A549 (cell line): Measurements from ENCODE around the gene SLCO2B1. TPM values are rescaled to one million over a fixed set of nuclear protein-coding genes. Genes with fewer than 3 reads are reported as not detected.

ENCODE experiments used
- ATAC-seq, 2 experiments: fragments of 200-7000 bp in 1 of 2; fragments of >200 bp in 1 of 2; cut with Nextera tagmentation in 1 of 2; cut with Tn5 transposase in 1 of 2; 3 replicates each; pipeline versions ENCODE4 v1.8.0 to v1.9.1; 2018 to 2020; ENCODE audit warnings: mild to moderate bottlenecking in 1 of 2, moderate library complexity in 1 of 2
- CTCF ChIA-PET: fragments of 300-600 bp; sonication (Branson Sonifier 250); formaldehyde crosslinking; extraction: SDS; loops from one replicate; lab custom pipeline; 2021; ENCODE audit warnings: antibody characterized with exemption, inconsistent platforms; lab: Yijun Ruan, JAX
- POLR2A ChIA-PET: fragments of 350-600 bp; formaldehyde crosslinking; extraction: SDS; loops from one replicate; lab custom pipeline; 2021; ENCODE audit warnings: antibody characterized with exemption, inconsistent platforms; lab: Yijun Ruan, JAX
- DNase-seq, 2 experiments: peaks; one replicate each; pipeline versions ENCODE4 v3.0.0 to v3.0.0-alpha.2; 2011 to 2016; ENCODE audit warnings: low read depth in 1 of 2, low spot score in 1 of 2
- FAIRE-seq: peaks from 2 replicates; lab custom pipeline; 2011; peaks lifted over from hg19 to GRCh38; lab: Jason Lieb, UNC
- H3K27ac ChIP-seq, 2 experiments: fragments of >200 bp; sonication (Bioruptor Twin); formaldehyde crosslinking; 3 replicates each; pipeline ENCODE4 v1.5.1; 2016 to 2017
- H3K4me1 ChIP-seq: fragments of >200 bp; sonication (Bioruptor Twin); formaldehyde crosslinking; 3 replicates; pipeline ENCODE4 v1.6.1; 2016
- H3K4me2 ChIP-seq: fragments of >200 bp; sonication (Bioruptor Twin); formaldehyde crosslinking; 3 replicates; pipeline ENCODE4 v1.6.1; 2016
- H3K4me3 ChIP-seq: fragments of >200 bp; sonication (Bioruptor Twin); formaldehyde crosslinking; 3 replicates; pipeline ENCODE4 v1.5.1; 2016
- H3K9me3 ChIP-seq: fragments of >200 bp; sonication (Bioruptor Twin); formaldehyde crosslinking; 3 replicates; pipeline ENCODE4 v1.6.1; 2016
- BHLHE40 ChIP-seq: IDR thresholded peaks from 2 replicates; pipeline ENCODE4 v1.6.1; 2012; ENCODE audit warnings: low read depth, low read length, inconsistent platforms
- CBX2 ChIP-seq: fragments of 200-600 bp; sonication (generic); IDR thresholded peaks from 2 replicates; pipeline ENCODE4 v1.6.1; 2016; ENCODE audit warnings: low read depth, mild to moderate bottlenecking, borderline replicate concordance
- CEBPB ChIP-seq, 2 experiments: fragments of >200 bp in 1 of 2; sonication (Bioruptor Twin) in 1 of 2; formaldehyde crosslinking in 1 of 2; IDR thresholded peaks; 2 replicates each; pipeline ENCODE4 v1.6.1; 2012 to 2016
- CHD2 ChIP-seq: fragments of 150-350 bp; IDR thresholded peaks from 2 replicates; pipeline ENCODE4 v1.6.1; 2014; ENCODE audit warnings: low read length; ENCODE audit not compliant: partially characterized antibody
- CHD4 ChIP-seq: fragments of 200-600 bp; sonication (generic); IDR thresholded peaks from 2 replicates; pipeline ENCODE4 v1.6.1; 2016; ENCODE audit warnings: antibody characterized with exemption, mild to moderate bottlenecking, borderline replicate concordance
- EHF ChIP-seq: fragments of 250-450 bp; sonication (Bioruptor Pico); IDR thresholded peaks from 2 replicates; pipeline ENCODE4 v1.5.0; 2020; ENCODE audit warnings: mild to moderate bottlenecking
- FOSL2 ChIP-seq, 2 experiments: fragments of 450-650 bp in 1 of 2; fragments of >200 bp in 1 of 2; sonication (Bioruptor Twin) in 1 of 2; formaldehyde crosslinking; IDR thresholded peaks; 2 replicates each; pipeline versions ENCODE4 v1.5.0 to v1.6.1; 2016 to 2020; ENCODE audit warnings: mild to moderate bottlenecking in 1 of 2, moderate library complexity in 1 of 2
- FOXS1 ChIP-seq: fragments of 250-450 bp; sonication (Bioruptor Pico); IDR thresholded peaks from 2 replicates; pipeline ENCODE4 v1.5.0; 2020; ENCODE audit warnings: mild to moderate bottlenecking, moderate library complexity
- GATA3 ChIP-seq: IDR thresholded peaks from 2 replicates; pipeline ENCODE4 v1.6.1; 2012; ENCODE audit warnings: borderline replicate concordance
- HDAC2 ChIP-seq: fragments of 200-600 bp; sonication (generic); IDR thresholded peaks from 2 replicates; pipeline ENCODE4 v1.6.1; 2016
- HOXA7 ChIP-seq: fragments of 250-450 bp; sonication (Bioruptor Pico); IDR thresholded peaks from 2 replicates; pipeline ENCODE4 v1.5.0; 2020; ENCODE audit warnings: mild to moderate bottlenecking, moderate library complexity
- MYC ChIP-seq: IDR thresholded peaks from 2 replicates; pipeline ENCODE4 v1.6.1; 2012; ENCODE audit warnings: mild to moderate bottlenecking, inconsistent platforms, low read length, improper control_type of control experiment, borderline replicate concordance
- NPAS2 ChIP-seq: fragments of 250-450 bp; sonication (Bioruptor Pico); IDR thresholded peaks from 2 replicates; pipeline ENCODE4 v1.8.0; 2022; ENCODE audit warnings: mild to moderate bottlenecking, moderate library complexity, borderline replicate concordance
- POLR2A ChIP-seq: IDR thresholded peaks from 2 replicates; pipeline ENCODE4 v1.6.1; 2012; ENCODE audit warnings: mild to moderate bottlenecking, low read length
- RAD21 ChIP-seq, 2 experiments: fragments of >200 bp in 1 of 2; sonication (Bioruptor Twin) in 1 of 2; formaldehyde crosslinking in 1 of 2; IDR thresholded peaks in 1 of 2; conservative IDR thresholded peaks in 1 of 2; 2 replicates in 1 of 2; 3 replicates in 1 of 2; pipeline ENCODE4 v1.6.1; 2012 to 2018; ENCODE audit warnings: inconsistent platforms in 1 of 2
- ZNF302 ChIP-seq: fragments of 250-450 bp; sonication (Bioruptor Pico); IDR thresholded peaks from 2 replicates; pipeline ENCODE4 v1.9.0; 2021; ENCODE audit warnings: inconsistent platforms, mild to moderate bottlenecking, moderate library complexity
- ZSCAN20 ChIP-seq: fragments of 250-450 bp; sonication (Bioruptor Pico); IDR thresholded peaks from 2 replicates; pipeline ENCODE4 v1.8.0; 2022; ENCODE audit warnings: mild to moderate bottlenecking, moderate library complexity
- WGBS: methylation state at CpG from one replicate; pipeline ENCODE4 v1.1.6; 2017; ENCODE audit errors: missing lambda C conversion rate; 5-methylcytosine and 5-hydroxymethylcytosine counted together
- polyA plus RNA-seq, 4 experiments: library from polyadenylated mRNA; depleted of rRNA in 3 of 4; stranded (reverse); fragments of >200 nt; fragmentation: RNase III in 1 of 4; extraction: RNeasy Plus Mini Kit Qiagen cat#74134 plus additional on column Dnase treatment in 1 of 4; gene quantifications; 2 replicates in 3 of 4; 3 replicates in 1 of 4; pipeline ENCODE4 v1.2.3, GENCODE V29; 2011 to 2017
- TF ChIP-seq, protein P1 (sequence below): fragments of 200-600 bp; sonication (generic); IDR thresholded peaks from 2 replicates; pipeline ENCODE4 v1.6.1; 2016; ENCODE audit warnings: antibody characterized with exemption, mild to moderate bottlenecking, moderate library complexity
- TF ChIP-seq, protein P2 (sequence below): IDR thresholded peaks from 2 replicates; pipeline ENCODE4 v1.6.1; 2012
- TF ChIP-seq, protein P3 (sequence below): fragments of >200 bp; sonication (Bioruptor Twin); formaldehyde crosslinking; IDR thresholded peaks from 2 replicates; pipeline ENCODE4 v1.6.1; 2016
- TF ChIP-seq, protein P4 (sequence below): IDR thresholded peaks from 2 replicates; pipeline ENCODE4 v1.6.1; 2012
- TF ChIP-seq, protein P5 (sequence below): fragments of 250-450 bp; sonication (Bioruptor Pico); IDR thresholded peaks from 2 replicates; pipeline ENCODE4 v1.5.0; 2020; ENCODE audit warnings: low read depth, mild to moderate bottlenecking, moderate library complexity
- TF ChIP-seq, protein P6 (sequence below): IDR thresholded peaks from 2 replicates; pipeline ENCODE4 v1.6.1; 2012; ENCODE audit warnings: low read depth, borderline replicate concordance
- TF ChIP-seq, protein P7 (sequence below): fragments of 150-350 bp; IDR thresholded peaks from 2 replicates; pipeline ENCODE4 v1.6.1; 2014; ENCODE audit warnings: low read depth, mild to moderate bottlenecking, low read length
- TF ChIP-seq, protein P8 (sequence below): fragments of 250-450 bp; sonication (Bioruptor Pico); IDR thresholded peaks from 2 replicates; pipeline ENCODE4 v1.5.0; 2021; ENCODE audit warnings: mild to moderate bottlenecking, moderate library complexity, borderline replicate concordance

SLCO2B1 gene
- polyA plus RNA-seq, 2 of the 4 experiments (the other 2 are of a cell fraction): 4.9 to 5.2 TPM

DNA sequence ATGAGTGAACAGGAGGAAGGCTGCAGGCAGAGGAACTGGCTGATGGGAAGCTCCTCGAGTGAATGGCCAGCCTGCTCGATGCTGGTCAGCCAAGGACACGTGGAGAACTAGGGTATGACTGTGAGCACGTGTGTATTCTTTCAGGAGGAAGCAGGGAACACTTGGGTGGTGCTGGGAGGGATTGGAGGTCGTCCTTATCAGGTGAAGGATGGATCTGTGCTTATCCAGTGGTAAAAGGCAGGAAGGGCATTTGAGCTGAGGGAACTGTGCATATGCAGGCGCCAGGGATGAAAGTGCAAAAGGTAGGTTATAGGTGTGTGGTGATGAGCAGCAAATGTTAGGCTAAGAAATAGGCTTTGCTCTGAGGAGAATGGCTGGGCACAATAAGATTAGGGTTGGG, 9.7 kb upstream of the SLCO2B1 start:
- H3K27ac ChIP-seq: no peak overlapping the region
- FAIRE-seq (no peak), DNase-seq (no peak), ATAC-seq (no peak)
- TF ChIP-seq RAD21 (conservative IDR thresholded peaks at IDR 0.05 in 1 of 2, IDR thresholded peaks at IDR 0.05 in 1 of 2) (no peak), CHD2 (no peak), POLR2A (no peak), ZNF302 (no peak), BHLHE40 (no peak), CHD4 (no peak), CBX2 (no peak), FOXS1 (CRISPR knock-in tag) (no peak), EHF (CRISPR knock-in tag) (no peak), MYC (no peak), HDAC2 (no peak), ZSCAN20 (CRISPR knock-in tag) (no peak)
- TF ChIP-seq, protein P1, sequence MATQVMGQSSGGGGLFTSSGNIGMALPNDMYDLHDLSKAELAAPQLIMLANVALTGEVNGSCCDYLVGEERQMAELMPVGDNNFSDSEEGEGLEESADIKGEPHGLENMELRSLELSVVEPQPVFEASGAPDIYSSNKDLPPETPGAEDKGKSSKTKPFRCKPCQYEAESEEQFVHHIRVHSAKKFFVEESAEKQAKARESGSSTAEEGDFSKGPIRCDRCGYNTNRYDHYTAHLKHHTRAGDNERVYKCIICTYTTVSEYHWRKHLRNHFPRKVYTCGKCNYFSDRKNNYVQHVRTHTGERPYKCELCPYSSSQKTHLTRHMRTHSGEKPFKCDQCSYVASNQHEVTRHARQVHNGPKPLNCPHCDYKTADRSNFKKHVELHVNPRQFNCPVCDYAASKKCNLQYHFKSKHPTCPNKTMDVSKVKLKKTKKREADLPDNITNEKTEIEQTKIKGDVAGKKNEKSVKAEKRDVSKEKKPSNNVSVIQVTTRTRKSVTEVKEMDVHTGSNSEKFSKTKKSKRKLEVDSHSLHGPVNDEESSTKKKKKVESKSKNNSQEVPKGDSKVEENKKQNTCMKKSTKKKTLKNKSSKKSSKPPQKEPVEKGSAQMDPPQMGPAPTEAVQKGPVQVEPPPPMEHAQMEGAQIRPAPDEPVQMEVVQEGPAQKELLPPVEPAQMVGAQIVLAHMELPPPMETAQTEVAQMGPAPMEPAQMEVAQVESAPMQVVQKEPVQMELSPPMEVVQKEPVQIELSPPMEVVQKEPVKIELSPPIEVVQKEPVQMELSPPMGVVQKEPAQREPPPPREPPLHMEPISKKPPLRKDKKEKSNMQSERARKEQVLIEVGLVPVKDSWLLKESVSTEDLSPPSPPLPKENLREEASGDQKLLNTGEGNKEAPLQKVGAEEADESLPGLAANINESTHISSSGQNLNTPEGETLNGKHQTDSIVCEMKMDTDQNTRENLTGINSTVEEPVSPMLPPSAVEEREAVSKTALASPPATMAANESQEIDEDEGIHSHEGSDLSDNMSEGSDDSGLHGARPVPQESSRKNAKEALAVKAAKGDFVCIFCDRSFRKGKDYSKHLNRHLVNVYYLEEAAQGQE: no peak
- TF ChIP-seq, protein P2, sequence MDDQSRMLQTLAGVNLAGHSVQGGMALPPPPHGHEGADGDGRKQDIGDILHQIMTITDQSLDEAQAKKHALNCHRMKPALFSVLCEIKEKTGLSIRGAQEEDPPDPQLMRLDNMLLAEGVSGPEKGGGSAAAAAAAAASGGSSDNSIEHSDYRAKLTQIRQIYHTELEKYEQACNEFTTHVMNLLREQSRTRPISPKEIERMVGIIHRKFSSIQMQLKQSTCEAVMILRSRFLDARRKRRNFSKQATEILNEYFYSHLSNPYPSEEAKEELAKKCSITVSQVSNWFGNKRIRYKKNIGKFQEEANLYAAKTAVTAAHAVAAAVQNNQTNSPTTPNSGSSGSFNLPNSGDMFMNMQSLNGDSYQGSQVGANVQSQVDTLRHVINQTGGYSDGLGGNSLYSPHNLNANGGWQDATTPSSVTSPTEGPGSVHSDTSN: no peak
- TF ChIP-seq, protein P3, sequence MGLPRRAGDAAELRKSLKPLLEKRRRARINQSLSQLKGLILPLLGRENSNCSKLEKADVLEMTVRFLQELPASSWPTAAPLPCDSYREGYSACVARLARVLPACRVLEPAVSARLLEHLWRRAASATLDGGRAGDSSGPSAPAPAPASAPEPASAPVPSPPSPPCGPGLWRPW: no peak
- TF ChIP-seq, protein P4, sequence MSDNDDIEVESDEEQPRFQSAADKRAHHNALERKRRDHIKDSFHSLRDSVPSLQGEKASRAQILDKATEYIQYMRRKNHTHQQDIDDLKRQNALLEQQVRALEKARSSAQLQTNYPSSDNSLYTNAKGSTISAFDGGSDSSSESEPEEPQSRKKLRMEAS: no peak
- TF ChIP-seq, protein P5, sequence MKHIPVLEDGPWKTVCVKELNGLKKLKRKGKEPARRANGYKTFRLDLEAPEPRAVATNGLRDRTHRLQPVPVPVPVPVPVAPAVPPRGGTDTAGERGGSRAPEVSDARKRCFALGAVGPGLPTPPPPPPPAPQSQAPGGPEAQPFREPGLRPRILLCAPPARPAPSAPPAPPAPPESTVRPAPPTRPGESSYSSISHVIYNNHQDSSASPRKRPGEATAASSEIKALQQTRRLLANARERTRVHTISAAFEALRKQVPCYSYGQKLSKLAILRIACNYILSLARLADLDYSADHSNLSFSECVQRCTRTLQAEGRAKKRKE (CRISPR knock-in tag): no peak
- no peak overlapping the region for H3K4me3 ChIP-seq
- 57% methylated on average over 6 of the region's 6 CpGs for WGBS
- peaks cover 11% of the 10 kb centered on the region for H3K4me1 ChIP-seq
- H3K4me2 ChIP-seq: no peak overlapping the region
- no peaks in the 10 kb centered on the region for H3K9me3 ChIP-seq
- POLR2A ChIA-PET: no interaction called here
- CTCF ChIA-PET: interaction anchor here (0.8 to 11.5 kb wide), 50 partner anchors 11 to 336 kb away, joined by 3 to 445 read pairs (median 6); partner anchors contain the start of genes SLCO2B1 and TPBGL

DNA sequence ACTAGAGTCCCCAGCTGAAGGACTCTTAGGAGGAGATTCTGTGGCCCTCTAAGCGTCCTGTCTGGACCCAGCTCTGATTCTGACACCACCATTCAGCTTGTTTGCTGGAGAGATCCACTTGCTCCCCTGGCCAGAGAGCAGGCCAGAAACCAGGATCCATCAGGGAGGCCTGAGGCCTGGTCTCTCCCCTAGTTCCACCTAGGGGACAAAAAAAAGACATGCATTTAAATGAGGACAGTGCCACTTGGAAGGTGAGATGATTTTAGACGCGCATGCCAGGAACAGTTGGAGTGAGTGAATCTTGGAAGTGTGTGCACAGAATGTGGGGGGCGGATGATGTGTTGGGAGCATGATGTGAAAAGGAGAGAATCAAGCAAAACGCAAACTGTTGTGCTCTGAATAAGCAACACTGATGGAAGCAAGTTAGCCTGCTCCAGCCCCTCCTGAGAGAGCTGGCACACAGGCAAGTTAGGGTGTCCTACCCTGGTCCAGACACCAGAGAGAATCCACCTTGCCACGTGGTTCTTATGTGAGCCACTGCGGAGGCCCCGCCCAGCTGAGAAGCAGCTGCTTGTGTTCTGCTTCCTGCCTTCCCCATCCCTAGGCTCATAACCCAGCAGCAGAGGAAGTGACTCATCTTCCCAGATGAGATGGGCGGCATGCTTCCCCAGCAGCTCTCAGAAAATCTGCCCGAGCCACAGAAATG, 8.0 kb upstream of the SLCO2B1 start:
- FAIRE-seq (no peak), DNase-seq (peak; percentile 83 to 93), ATAC-seq (peak; percentile 82 to 87)
- Histone ChIP-seq H3K9me3 (no peaks in the 10 kb centered on the region), H3K27ac (peak overlapping the region; percentile 63 to 77), H3K4me1 (peaks cover 11% of the 10 kb centered on the region), H3K4me3 (no peak overlapping the region), H3K4me2 (peak overlapping the region; percentile 61)
- 39% methylated on average over 10 of the region's 10 CpGs for WGBS
- CTCF ChIA-PET: interaction anchor here (0.9 to 11.5 kb wide), 16 partner anchors 12 to 216 kb away, joined by 3 to 445 read pairs (median 9); partner anchors contain the start of genes SLCO2B1 and TPBGL
- POLR2A ChIA-PET: interaction anchor here (1.1 kb wide), 1 partner anchor 62 kb away, joined by 3 read pairs; no protein-coding TSS in a partner anchor
- TF ChIP-seq GATA3 (no peak), EHF (CRISPR knock-in tag) (no peak), HOXA7 (no peak), FOSL2 (IDR thresholded peaks at IDR 0.05) (no peak), FOSL2 (CRISPR knock-in tag; IDR thresholded peaks at IDR 0.05) (peak; percentile 80), NPAS2 (CRISPR knock-in tag) (no peak), CEBPB (IDR thresholded peaks at IDR 0.05) (no peak), POLR2A (0 out of 2 replicates have a peak, but pooled peaks have one; percentile 8), FOXS1 (CRISPR knock-in tag) (no peak)
- TF ChIP-seq, protein P6, sequence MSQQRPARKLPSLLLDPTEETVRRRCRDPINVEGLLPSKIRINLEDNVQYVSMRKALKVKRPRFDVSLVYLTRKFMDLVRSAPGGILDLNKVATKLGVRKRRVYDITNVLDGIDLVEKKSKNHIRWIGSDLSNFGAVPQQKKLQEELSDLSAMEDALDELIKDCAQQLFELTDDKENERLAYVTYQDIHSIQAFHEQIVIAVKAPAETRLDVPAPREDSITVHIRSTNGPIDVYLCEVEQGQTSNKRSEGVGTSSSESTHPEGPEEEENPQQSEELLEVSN: no peak; the same call in 1 of the 2 replicates
- TF ChIP-seq, protein P7, sequence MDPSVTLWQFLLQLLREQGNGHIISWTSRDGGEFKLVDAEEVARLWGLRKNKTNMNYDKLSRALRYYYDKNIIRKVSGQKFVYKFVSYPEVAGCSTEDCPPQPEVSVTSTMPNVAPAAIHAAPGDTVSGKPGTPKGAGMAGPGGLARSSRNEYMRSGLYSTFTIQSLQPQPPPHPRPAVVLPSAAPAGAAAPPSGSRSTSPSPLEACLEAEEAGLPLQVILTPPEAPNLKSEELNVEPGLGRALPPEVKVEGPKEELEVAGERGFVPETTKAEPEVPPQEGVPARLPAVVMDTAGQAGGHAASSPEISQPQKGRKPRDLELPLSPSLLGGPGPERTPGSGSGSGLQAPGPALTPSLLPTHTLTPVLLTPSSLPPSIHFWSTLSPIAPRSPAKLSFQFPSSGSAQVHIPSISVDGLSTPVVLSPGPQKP: no peak
- TF ChIP-seq, protein P8, sequence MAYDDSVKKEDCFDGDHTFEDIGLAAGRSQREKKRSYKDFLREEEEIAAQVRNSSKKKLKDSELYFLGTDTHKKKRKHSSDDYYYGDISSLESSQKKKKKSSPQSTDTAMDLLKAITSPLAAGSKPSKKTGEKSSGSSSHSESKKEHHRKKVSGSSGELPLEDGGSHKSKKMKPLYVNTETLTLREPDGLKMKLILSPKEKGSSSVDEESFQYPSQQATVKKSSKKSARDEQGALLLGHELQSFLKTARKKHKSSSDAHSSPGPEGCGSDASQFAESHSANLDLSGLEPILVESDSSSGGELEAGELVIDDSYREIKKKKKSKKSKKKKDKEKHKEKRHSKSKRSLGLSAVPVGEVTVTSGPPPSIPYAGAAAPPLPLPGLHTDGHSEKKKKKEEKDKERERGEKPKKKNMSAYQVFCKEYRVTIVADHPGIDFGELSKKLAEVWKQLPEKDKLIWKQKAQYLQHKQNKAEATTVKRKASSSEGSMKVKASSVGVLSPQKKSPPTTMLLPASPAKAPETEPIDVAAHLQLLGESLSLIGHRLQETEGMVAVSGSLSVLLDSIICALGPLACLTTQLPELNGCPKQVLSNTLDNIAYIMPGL: no peak
- TF ChIP-seq, protein P4: peak; percentile 93
